PFSK-1 (cell line): ENCODE results near the gene IMPA2.
A peak's percentile ranks its signal among the peaks of the same experiment; 100 is the strongest.

ENCODE experiments used
- FOXP2 ChIP-seq: optimal IDR thresholded peaks from 2 replicates; pipeline ENCODE3; 2011; ENCODE audit warnings: borderline replicate concordance, control low read depth, inconsistent platforms; ENCODE audit not compliant: insufficient read depth; ENCODE audit errors: extremely low read length, extremely low read depth
- POLR2AphosphoS5 ChIP-seq: IDR thresholded peaks from 2 replicates; pipeline ENCODE4 v1.6.1; 2012; ENCODE audit warnings: low read depth, mild to moderate bottlenecking, control low read depth, low read length, moderate library complexity
- REST ChIP-seq, 2 experiments: IDR thresholded peaks; 2 replicates each; pipeline versions ENCODE4 v1.6.1 to v1.8.0; 2011 to 2012; ENCODE audit warnings: low read depth in 2 of 2, low read length in 2 of 2, control low read depth in 1 of 2, inconsistent platforms in 1 of 2, mild to moderate bottlenecking in 1 of 2, moderate library complexity in 1 of 2; ENCODE audit not compliant: insufficient read depth in 1 of 2
- SIN3A ChIP-seq: IDR thresholded peaks from 2 replicates; pipeline ENCODE4 v1.6.1; 2012; ENCODE audit warnings: mild to moderate bottlenecking, low read length, moderate library complexity, borderline replicate concordance; ENCODE audit not compliant: insufficient read depth
- TAF1 ChIP-seq: IDR thresholded peaks from 2 replicates; pipeline ENCODE4 v1.6.1; 2012; ENCODE audit warnings: low read length, control low read depth, borderline replicate concordance; ENCODE audit not compliant: insufficient read depth

The IMPA2 gene

GRCh38 chr18:11980163-11980493 lies 1.2 kb upstream of the IMPA2 start:
- no peak for TF ChIP-seq POLR2AphosphoS5
- TF ChIP-seq REST (IDR thresholded peaks at IDR 0.05; ENCODE audit: insufficient read depth in 1 of 2, low read depth in 2 of 2, low read length in 2 of 2), result no peak
- no peak for TF ChIP-seq SIN3A

DNA sequence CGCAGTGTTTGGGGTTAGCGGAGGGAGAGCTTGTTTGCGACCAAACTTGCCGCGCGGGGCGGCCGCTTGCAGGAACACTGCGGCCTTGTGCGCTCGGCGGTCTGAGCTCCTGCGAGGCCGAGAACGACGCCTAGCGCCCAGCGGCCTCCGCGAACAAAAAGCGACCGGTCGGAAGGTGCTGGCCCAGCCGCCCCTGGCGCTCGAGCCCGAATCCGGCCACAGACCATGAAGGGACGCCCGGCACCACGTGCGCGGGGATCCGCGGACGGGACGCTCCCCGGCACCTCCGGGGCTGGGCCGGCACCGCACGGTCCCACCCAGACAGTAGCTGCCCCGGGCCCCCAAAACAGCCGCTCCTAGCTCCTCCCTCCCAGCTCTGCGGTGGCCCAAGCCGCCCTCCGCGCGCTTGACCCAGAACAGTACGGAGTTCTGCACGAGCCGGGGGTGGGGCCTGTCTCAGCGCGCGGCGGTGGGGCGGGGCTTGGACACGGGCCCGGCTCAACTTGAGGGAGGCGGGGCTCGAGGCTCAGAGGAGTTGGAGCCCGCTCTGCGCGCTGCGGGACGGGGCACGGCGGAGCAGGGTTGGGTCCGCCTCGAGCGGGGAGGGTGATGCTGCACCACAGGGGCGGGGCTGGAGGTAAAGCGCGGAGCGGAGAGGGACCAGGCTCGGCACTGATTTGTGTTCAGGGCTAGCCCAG lies 664 bp upstream of the IMPA2 start:
- TF ChIP-seq REST (IDR thresholded peaks at IDR 0.05; ENCODE audit: insufficient read depth in 1 of 2, low read depth in 2 of 2, low read length in 2 of 2), result no peak
- TF ChIP-seq POLR2AphosphoS5, result peak; percentile 62; the same call in 1 of the 2 replicates
- no peak for TF ChIP-seq TAF1
- peak; percentile 85 for TF ChIP-seq FOXP2

GRCh38 chr18:11981543-11982366 lies 448 bp downstream of the IMPA2 start:
- no peak for TF ChIP-seq SIN3A
- TF ChIP-seq POLR2AphosphoS5, result 0 out of 2 replicates have a peak, but pooled peaks have one; percentile 6
- 0 out of 2 replicates have a peak, but pooled peaks have one; percentile 6 for TF ChIP-seq TAF1

DNA sequence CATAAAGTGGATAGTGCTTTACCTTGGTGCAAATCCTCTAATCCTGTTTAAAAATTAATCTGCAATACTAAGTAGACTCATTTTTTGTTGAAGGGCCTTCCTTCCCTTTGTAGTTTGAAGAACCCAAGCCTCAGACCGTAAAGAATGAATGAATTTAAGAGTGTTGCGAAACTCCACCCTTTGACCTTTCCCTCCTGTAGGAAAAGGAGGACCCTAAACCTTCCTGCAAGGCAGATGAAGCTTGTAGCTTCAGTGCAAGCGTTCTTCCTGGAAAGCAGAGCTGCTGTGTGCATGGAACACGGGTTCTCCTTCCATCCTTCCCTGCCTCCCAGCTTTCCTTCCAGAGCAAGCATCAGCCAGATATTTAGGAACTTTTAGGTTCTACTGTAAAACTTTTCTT lies 1.7 kb downstream of the IMPA2 start:
- no peak for TF ChIP-seq POLR2AphosphoS5
- no peak for TF ChIP-seq FOXP2
- TF ChIP-seq REST (IDR thresholded peaks at IDR 0.05; ENCODE audit: insufficient read depth in 1 of 2, low read depth in 2 of 2, low read length in 2 of 2), result no peak
- no peak for TF ChIP-seq SIN3A
- no peak for TF ChIP-seq TAF1

- TF ChIP-seq SIN3A, result no peak
- no peak for TF ChIP-seq REST (IDR thresholded peaks at IDR 0.05; ENCODE audit: insufficient read depth in 1 of 2, low read depth in 2 of 2, low read length in 2 of 2)
- no peak for TF ChIP-seq FOXP2
- no peak for TF ChIP-seq TAF1
- TF ChIP-seq POLR2AphosphoS5, result no peak
These were observed 2.3 kb downstream of the IMPA2 start for GRCh38 chr18:11983592-11983991.
